ENCODE results near the gene ANXA6. TPM values are rescaled to one million over a fixed set of nuclear protein-coding genes. Genes with fewer than 3 reads are reported as not detected.
A peak's percentile ranks its signal among the peaks of the same experiment; 100 is the strongest.

The ANXA6 gene
- total RNA-seq (100 to 1,000 TPM; 142 to 295 (median 210) TPM), polyA plus RNA-seq (100 to 1,000 TPM; 141 to 186 (median 155) TPM)
- long read RNA-seq, donor 1, transcript ANXA6-201 (26 exons, 2,593 nt): major isoform, 24 of 88 reads
- long read RNA-seq, donor 1, partial matches to known transcripts: 57 of 88 reads
- long read RNA-seq, donor 1, other reads (novel, unspliced or antisense): 6 of 88 reads
- long read RNA-seq, donor 2, transcript ANXA6-201 (26 exons, 2,593 nt): major isoform, 22 of 69 reads
- long read RNA-seq, donor 2, partial matches to known transcripts: 38 of 69 reads
- long read RNA-seq, donor 2, other reads (novel, unspliced or antisense): 8 of 69 reads

DNA sequence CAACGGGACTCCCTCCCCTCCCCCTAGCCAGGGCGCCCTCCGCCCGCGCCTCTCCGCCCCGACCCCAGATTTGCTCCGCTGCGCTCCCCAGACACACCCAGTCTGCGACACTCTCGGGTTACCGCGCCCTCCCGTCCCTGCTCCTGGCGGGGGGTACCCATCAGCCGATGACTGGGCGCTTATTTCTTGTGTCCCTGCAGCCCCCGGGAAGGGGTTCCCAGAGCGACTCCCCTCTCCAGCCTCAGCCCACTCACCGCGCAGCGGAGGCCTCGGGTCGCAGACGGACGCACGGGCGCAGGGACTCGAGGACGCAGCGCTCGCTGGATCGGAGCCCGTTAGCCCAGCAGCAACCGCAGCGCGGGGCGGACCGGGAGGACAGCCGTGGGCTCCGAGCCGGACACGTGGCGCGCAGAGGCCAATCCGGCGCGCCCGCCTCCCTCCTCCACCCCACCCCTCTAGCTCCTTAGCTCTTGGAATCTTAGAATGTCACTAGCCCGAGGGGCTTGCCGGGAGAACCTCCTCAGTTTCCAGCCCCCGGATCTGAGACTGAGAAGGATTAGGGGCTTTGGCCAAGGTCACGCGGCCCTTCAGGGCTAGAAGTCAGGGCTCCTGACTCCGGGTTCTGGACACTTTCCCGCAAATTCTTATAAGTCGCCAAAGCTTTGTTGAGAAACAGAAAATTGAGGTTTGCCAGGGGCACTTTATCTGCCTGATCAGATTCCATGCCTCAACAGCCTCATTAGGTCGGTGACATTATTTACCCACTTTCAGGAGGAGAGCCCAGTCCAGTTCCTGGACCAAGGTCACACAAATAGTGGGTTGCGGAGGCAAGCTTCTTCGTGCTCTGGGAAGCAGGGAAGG, at the start of gene ANXA6:
TSS of gene ANXA6 (minus strand) at position 354 of the 861 bp plus-strand sequence. CDS start 9,878 bp downstream, outside the sequence.
- no peaks in the 10 kb centered on the region for H3K9me3 ChIP-seq
- WGBS, 5 donors: 0 to 1% (median 1%) methylated on average over 45 to 60 of the region's 60 CpGs
- TF ChIP-seq POLR2A (IDR thresholded peaks at IDR 0.05): no peak
- peak; percentile 84 to 91 (median 91) for TF ChIP-seq POLR2AphosphoS5 (IDR thresholded peaks at IDR 0.05)
- TF ChIP-seq, protein P1, sequence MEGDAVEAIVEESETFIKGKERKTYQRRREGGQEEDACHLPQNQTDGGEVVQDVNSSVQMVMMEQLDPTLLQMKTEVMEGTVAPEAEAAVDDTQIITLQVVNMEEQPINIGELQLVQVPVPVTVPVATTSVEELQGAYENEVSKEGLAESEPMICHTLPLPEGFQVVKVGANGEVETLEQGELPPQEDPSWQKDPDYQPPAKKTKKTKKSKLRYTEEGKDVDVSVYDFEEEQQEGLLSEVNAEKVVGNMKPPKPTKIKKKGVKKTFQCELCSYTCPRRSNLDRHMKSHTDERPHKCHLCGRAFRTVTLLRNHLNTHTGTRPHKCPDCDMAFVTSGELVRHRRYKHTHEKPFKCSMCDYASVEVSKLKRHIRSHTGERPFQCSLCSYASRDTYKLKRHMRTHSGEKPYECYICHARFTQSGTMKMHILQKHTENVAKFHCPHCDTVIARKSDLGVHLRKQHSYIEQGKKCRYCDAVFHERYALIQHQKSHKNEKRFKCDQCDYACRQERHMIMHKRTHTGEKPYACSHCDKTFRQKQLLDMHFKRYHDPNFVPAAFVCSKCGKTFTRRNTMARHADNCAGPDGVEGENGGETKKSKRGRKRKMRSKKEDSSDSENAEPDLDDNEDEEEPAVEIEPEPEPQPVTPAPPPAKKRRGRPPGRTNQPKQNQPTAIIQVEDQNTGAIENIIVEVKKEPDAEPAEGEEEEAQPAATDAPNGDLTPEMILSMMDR (IDR thresholded peaks at IDR 0.05 in 8 of 11, conservative IDR thresholded peaks at IDR 0.05 in 3 of 11): peak in 2 of 11 experiments; percentile 6 to 11
- peak within 1 kb of the TSS; percentile 76 to 96 (median 91) for H3K27ac ChIP-seq
- H3K4me1 ChIP-seq: peaks cover 37 to 81% (median 66%) of the 10 kb centered on the region in 6 donors
- peak within 1 kb of the TSS; percentile 55 to 97 (median 84) for H3K4me3 ChIP-seq
- DNase-seq: peak; percentile 96
- intact Hi-C loops (cut with DNase I; ENCODE audit: low total_unique reads): no loop called here
- peaks cover 0 to 4% (median 0%) of the 10 kb centered on the region in 6 donors for H3K36me3 ChIP-seq
- no peaks in the 10 kb centered on the region for H3K27me3 ChIP-seq (replicated peaks in 1 of 7)

DNA sequence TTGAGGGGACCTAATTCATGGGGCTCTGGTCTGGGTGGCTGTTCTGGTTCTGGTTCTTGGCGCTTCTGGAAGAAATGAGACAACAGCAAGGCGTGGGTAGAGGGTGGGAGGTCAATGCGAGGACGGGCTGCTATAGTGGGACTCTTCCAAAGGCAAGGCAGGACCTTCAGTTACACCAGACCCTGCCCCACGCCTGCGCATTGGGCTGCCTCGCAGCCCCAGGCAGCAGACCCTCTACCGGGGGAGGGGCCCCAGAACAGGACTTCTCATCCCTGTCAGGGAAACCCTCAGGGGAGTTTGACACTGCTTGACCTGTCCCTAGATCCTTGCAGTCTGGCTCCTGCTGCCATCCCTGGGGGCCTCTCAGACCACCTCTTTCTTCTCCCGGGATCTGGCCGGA, 47.8 kb upstream of the ANXA6 start:
- H3K27me3 ChIP-seq (replicated peaks in 1 of 7): no peaks in the 10 kb centered on the region
- TF ChIP-seq, protein P1 (IDR thresholded peaks at IDR 0.05 in 8 of 11, conservative IDR thresholded peaks at IDR 0.05 in 3 of 11): no peak
- no peak for TF ChIP-seq POLR2A (IDR thresholded peaks at IDR 0.05)
- no peak for TF ChIP-seq POLR2AphosphoS5 (IDR thresholded peaks at IDR 0.05)
- H3K4me3 ChIP-seq: no peak overlapping the region
- intact Hi-C loops (cut with DNase I; ENCODE audit: low total_unique reads): no loop called here
- no peaks in the 10 kb centered on the region for H3K9me3 ChIP-seq
- peaks cover 34 to 93% (median 56%) of the 10 kb centered on the region in 6 donors for H3K4me1 ChIP-seq
- no peak for DNase-seq
- WGBS, 5 donors: 92 to 95% (median 94%) methylated on average over 10 of the region's 10 CpGs
- peak overlapping the region in 2 of 8 donors; percentile 12 to 39 for H3K27ac ChIP-seq
- peaks cover 0 to 48% (median 15%) of the 10 kb centered on the region in 6 donors for H3K36me3 ChIP-seq

DNA sequence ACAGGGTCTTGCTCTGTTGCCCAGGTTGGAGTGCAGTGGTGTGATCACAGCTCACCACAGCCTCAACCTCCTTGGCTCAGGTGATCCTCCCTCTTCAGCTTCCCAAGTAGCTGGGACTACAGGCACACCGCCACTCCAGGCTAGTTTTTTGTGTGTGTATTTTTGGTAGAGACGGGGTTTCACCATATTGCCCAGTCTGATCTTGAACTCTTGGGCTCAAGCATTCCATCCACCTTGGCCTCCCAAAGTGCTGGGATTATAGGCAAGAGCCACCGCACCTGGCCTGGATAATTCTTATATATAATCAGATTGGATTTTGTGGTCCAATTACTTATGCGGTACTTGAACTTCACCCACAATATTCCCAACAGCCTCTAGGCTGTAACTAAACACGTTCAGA, 46.5 kb upstream of the ANXA6 start:
- 90 to 96% (median 96%) methylated on average over 5 of the region's 5 CpGs for WGBS, 5 donors
- DNase-seq: no peak
- Histone ChIP-seq H3K4me1 (peaks cover 21 to 87% (median 44%) of the 10 kb centered on the region in 6 donors), H3K4me3 (no peak overlapping the region), H3K9me3 (no peaks in the 10 kb centered on the region), H3K36me3 (peaks cover 0 to 62% (median 28%) of the 10 kb centered on the region in 6 donors), H3K27ac (peak overlapping the region in 1 of 8 donors; percentile 21), H3K27me3 (replicated peaks in 1 of 7) (no peaks in the 10 kb centered on the region)
- TF ChIP-seq POLR2AphosphoS5 (IDR thresholded peaks at IDR 0.05) (no peak), POLR2A (IDR thresholded peaks at IDR 0.05) (no peak)
- TF ChIP-seq, protein P1 (IDR thresholded peaks at IDR 0.05 in 8 of 11, conservative IDR thresholded peaks at IDR 0.05 in 3 of 11): no peak
- intact Hi-C loops (cut with DNase I; ENCODE audit: low total_unique reads): no loop called here
